DND-41 (cell line): Measurements from ENCODE around the gene TNS3.

Experiments
- ATAC-seq: fragments of 200-7000 bp; cut with Tn5 transposase; 3 replicates; pipeline ENCODE4 v1.9.1; 2021; ENCODE audit warnings: low read depth; ENCODE audit not compliant: insufficient read depth
- DNase-seq: peaks from one replicate; pipeline ENCODE4 v3.0.0-alpha.2; 2020
- H2AFZ ChIP-seq: 2 replicates; pipeline ENCODE4 v1.6.0; 2012; ENCODE audit warnings: low read depth, low read length
- H3K27ac ChIP-seq: 2 replicates; pipeline ENCODE4 v1.5.1; 2012; ENCODE audit warnings: low read length, inconsistent platforms
- H3K27me3 ChIP-seq: fragments of 200-600 bp; sonication (generic); 2 replicates; pipeline ENCODE4 v1.6.0; 2012; ENCODE audit warnings: low read length, mild to moderate bottlenecking, inconsistent platforms; ENCODE audit not compliant: insufficient read depth, poor library complexity
- H3K36me3 ChIP-seq: 2 replicates; pipeline ENCODE4 v1.5.1; 2012; ENCODE audit warnings: low read length, inconsistent platforms; ENCODE audit not compliant: insufficient read depth
- H3K4me1 ChIP-seq: 2 replicates; pipeline ENCODE4 v1.5.1; 2012; ENCODE audit warnings: mild to moderate bottlenecking, low read length; ENCODE audit not compliant: insufficient read depth
- H3K4me2 ChIP-seq: 2 replicates; pipeline ENCODE4 v1.6.0; 2012; ENCODE audit warnings: mild to moderate bottlenecking, moderate library complexity, low read length, inconsistent platforms; ENCODE audit not compliant: insufficient read depth
- H3K4me3 ChIP-seq, 2 experiments: fragments of 200-600 bp in 1 of 2; shearing (Covaris generic) in 1 of 2; 2 replicates each; pipeline ENCODE4 v1.5.1; 2012 to 2016; ENCODE audit warnings: inconsistent platforms in 2 of 2, low read length in 2 of 2, mild to moderate bottlenecking in 2 of 2, low read depth in 1 of 2, moderate library complexity in 1 of 2
- H3K79me2 ChIP-seq: 2 replicates; pipeline ENCODE4 v1.6.0; 2012; ENCODE audit warnings: low read length, inconsistent platforms; ENCODE audit not compliant: insufficient read depth
- H3K9ac ChIP-seq: 2 replicates; pipeline ENCODE4 v1.6.0; 2012; ENCODE audit warnings: low read depth, mild to moderate bottlenecking, inconsistent platforms, low read length, moderate library complexity
- H3K9me3 ChIP-seq: 2 replicates; pipeline ENCODE4 v1.5.1; 2012; ENCODE audit warnings: low read length, moderate library complexity, mild to moderate bottlenecking, inconsistent platforms; ENCODE audit not compliant: insufficient read depth, severe bottlenecking
- H4K20me1 ChIP-seq: 2 replicates; pipeline ENCODE4 v1.6.0; 2012; ENCODE audit warnings: low read length; ENCODE audit not compliant: insufficient read depth
- EZH2 ChIP-seq: IDR thresholded peaks from 3 replicates; pipeline ENCODE4 v1.6.1; 2012; ENCODE audit warnings: borderline replicate concordance, low read depth, mild to moderate bottlenecking, moderate library complexity, low read length, inconsistent platforms; ENCODE audit not compliant: severe bottlenecking
- TF ChIP-seq, protein P1 (sequence below): IDR thresholded peaks from 2 replicates; pipeline ENCODE4 v1.5.1; 2012; ENCODE audit warnings: borderline replicate concordance, low read length, moderate library complexity, mild to moderate bottlenecking; ENCODE audit not compliant: poor library complexity, severe bottlenecking; ENCODE audit errors: extremely low read depth

Gene TNS3

DNA sequence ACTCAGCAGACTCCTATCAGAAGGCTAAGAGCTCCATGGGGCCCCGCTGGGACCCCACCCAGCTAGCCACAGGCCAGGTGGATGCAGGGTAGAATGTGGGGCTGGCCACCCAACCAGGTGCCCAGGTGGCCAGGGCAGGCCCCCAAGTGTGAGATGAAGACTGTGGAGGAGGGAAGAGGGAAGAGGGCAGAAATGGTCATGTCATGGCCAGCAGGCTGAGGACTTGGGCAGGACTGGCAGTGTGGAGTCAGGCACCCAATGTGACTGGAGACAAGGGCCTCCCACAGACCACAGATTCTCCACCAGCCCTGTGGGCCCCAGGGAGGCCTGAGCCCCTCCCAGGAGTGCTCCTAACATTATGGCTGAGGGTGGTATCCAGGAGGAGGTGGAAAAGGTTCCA lies 141.6 kb downstream of the TNS3 start:
- H3K36me3 ChIP-seq = no peaks in the 10 kb centered on the region
- no peak overlapping the region for H3K9ac ChIP-seq
- no peak overlapping the region for H3K27ac ChIP-seq
- no peak overlapping the region for H2AFZ ChIP-seq
- H3K4me1 ChIP-seq = no peaks in the 10 kb centered on the region
- H3K9me3 ChIP-seq = no peaks in the 10 kb centered on the region
- H3K27me3 ChIP-seq = no peaks in the 10 kb centered on the region
- no peaks in the 10 kb centered on the region for H4K20me1 ChIP-seq
- TF ChIP-seq, protein P1, sequence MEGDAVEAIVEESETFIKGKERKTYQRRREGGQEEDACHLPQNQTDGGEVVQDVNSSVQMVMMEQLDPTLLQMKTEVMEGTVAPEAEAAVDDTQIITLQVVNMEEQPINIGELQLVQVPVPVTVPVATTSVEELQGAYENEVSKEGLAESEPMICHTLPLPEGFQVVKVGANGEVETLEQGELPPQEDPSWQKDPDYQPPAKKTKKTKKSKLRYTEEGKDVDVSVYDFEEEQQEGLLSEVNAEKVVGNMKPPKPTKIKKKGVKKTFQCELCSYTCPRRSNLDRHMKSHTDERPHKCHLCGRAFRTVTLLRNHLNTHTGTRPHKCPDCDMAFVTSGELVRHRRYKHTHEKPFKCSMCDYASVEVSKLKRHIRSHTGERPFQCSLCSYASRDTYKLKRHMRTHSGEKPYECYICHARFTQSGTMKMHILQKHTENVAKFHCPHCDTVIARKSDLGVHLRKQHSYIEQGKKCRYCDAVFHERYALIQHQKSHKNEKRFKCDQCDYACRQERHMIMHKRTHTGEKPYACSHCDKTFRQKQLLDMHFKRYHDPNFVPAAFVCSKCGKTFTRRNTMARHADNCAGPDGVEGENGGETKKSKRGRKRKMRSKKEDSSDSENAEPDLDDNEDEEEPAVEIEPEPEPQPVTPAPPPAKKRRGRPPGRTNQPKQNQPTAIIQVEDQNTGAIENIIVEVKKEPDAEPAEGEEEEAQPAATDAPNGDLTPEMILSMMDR = no peak
- no peak for TF ChIP-seq EZH2
- H3K4me2 ChIP-seq = no peak overlapping the region
- H3K4me3 ChIP-seq = no peak overlapping the region
- ATAC-seq (no peak), DNase-seq (no peak)
- no peaks in the 10 kb centered on the region for H3K79me2 ChIP-seq

DNA sequence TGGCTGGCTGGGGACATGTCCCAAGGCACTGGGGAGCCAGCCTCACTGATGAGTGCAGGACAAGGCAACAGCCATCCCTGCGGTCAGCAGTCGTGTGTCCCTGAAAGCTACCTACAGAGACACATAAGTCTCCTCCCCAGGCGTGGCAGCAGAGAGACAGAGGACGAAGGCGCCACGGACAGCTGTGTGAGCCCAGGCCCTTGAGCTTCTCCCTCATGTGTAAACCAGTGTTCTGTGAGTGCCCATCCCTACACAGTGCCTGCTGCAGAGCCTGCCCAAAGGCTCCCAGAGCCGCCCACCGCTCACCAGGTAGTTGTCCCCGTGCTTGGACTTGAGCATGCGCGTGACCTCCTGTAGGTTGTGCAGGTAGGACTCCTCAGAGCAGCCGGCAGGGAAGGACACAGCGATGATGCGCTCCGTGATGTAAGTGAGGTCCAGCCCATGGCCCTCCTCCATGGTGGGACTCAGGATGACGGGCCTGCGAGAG lies 142.7 kb downstream of the TNS3 start:
- H3K4me2 ChIP-seq = no peak overlapping the region
- H3K27me3 ChIP-seq = no peaks in the 10 kb centered on the region
- H4K20me1 ChIP-seq = no peaks in the 10 kb centered on the region
- no peaks in the 10 kb centered on the region for H3K36me3 ChIP-seq
- no peak overlapping the region for H3K9ac ChIP-seq
- no peaks in the 10 kb centered on the region for H3K4me1 ChIP-seq
- TF ChIP-seq, protein P1 = no peak
- TF ChIP-seq EZH2 = no peak
- H3K79me2 ChIP-seq = no peaks in the 10 kb centered on the region
- no peak overlapping the region for H2AFZ ChIP-seq
- DNase-seq (no peak), ATAC-seq (no peak)
- H3K4me3 ChIP-seq = no peak overlapping the region
- no peak overlapping the region for H3K27ac ChIP-seq
- no peaks in the 10 kb centered on the region for H3K9me3 ChIP-seq

DNA sequence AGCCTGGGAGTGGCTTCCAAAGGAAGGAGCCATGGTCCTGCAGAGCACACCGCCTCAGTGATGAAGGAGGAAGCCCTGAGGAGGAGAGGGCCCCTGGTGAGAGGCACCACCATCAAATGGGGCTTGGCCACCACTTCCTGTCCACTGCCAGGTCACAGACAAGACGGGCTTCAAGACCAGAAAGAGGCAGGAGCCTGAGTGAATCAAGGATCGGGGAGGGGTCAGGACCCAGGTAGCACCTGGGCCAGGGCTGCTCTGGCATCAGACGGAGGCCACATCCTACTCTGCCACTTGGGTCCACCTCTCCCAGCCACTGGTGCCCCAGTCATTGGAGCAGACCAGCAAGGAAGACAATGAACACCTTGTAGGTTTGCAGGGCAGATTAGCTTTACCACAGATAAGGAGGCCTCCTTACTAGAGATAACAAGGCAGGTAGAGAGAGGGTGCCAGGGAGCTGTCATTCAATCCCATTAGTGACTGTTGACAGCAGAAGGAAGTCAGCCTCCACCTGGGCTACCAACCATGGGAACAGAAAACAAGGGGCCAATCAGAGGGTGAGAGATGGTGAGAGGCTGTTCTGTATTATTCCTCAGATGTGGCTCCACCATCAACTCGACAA lies 143.4 kb downstream of the TNS3 start:
- H3K27me3 ChIP-seq = no peaks in the 10 kb centered on the region
- no peak overlapping the region for H3K4me2 ChIP-seq
- no peak for DNase-seq
- no peaks in the 10 kb centered on the region for H3K79me2 ChIP-seq
- TF ChIP-seq EZH2 = no peak
- TF ChIP-seq, protein P1 = no peak
- no peaks in the 10 kb centered on the region for H4K20me1 ChIP-seq
- H2AFZ ChIP-seq = no peak overlapping the region
- H3K9ac ChIP-seq = no peak overlapping the region
- H3K36me3 ChIP-seq = no peaks in the 10 kb centered on the region
- ATAC-seq = no peak
- no peak overlapping the region for H3K4me3 ChIP-seq
- H3K9me3 ChIP-seq = no peaks in the 10 kb centered on the region
- no peaks in the 10 kb centered on the region for H3K4me1 ChIP-seq
- no peak overlapping the region for H3K27ac ChIP-seq
